Measurements from ENCODE around the gene CLMN.

DNA sequence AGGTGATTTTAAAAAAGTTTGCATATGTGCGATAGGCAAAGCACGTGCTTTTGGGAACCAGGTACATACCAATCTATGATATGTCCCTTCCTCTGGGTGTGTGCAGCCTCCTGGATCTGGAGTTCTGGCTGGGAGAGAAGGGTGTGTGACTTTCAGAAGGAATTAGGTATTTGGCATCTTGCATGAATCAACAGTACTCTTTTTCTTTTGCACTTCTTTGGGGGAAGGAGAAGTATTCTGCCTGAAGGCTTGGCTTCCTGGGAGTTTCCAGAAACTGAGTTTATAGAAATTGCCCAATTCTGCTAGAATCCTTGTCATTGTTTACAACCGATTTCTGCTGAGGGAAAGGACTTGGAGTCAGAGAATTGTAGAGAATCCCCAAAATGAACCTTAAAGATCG, 2.9 kb upstream of the CLMN start:
- no peak for TF ChIP-seq EZH2 (IDR thresholded peaks at IDR 0.05; ENCODE audit: borderline replicate concordance)
- TF ChIP-seq, protein P1, sequence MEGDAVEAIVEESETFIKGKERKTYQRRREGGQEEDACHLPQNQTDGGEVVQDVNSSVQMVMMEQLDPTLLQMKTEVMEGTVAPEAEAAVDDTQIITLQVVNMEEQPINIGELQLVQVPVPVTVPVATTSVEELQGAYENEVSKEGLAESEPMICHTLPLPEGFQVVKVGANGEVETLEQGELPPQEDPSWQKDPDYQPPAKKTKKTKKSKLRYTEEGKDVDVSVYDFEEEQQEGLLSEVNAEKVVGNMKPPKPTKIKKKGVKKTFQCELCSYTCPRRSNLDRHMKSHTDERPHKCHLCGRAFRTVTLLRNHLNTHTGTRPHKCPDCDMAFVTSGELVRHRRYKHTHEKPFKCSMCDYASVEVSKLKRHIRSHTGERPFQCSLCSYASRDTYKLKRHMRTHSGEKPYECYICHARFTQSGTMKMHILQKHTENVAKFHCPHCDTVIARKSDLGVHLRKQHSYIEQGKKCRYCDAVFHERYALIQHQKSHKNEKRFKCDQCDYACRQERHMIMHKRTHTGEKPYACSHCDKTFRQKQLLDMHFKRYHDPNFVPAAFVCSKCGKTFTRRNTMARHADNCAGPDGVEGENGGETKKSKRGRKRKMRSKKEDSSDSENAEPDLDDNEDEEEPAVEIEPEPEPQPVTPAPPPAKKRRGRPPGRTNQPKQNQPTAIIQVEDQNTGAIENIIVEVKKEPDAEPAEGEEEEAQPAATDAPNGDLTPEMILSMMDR (IDR thresholded peaks at IDR 0.05; ENCODE audit: poor library complexity), result no peak
